Fibroblast of skin of right quadriceps (primary cell): ENCODE results near the gene FKBP14.

Experiments used
- DNase-seq: peaks from one replicate; pipeline ENCODE4 v3.0.0-alpha.2; 2013

Gene FKBP14, protein sequence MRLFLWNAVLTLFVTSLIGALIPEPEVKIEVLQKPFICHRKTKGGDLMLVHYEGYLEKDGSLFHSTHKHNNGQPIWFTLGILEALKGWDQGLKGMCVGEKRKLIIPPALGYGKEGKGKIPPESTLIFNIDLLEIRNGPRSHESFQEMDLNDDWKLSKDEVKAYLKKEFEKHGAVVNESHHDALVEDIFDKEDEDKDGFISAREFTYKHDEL

DNA sequence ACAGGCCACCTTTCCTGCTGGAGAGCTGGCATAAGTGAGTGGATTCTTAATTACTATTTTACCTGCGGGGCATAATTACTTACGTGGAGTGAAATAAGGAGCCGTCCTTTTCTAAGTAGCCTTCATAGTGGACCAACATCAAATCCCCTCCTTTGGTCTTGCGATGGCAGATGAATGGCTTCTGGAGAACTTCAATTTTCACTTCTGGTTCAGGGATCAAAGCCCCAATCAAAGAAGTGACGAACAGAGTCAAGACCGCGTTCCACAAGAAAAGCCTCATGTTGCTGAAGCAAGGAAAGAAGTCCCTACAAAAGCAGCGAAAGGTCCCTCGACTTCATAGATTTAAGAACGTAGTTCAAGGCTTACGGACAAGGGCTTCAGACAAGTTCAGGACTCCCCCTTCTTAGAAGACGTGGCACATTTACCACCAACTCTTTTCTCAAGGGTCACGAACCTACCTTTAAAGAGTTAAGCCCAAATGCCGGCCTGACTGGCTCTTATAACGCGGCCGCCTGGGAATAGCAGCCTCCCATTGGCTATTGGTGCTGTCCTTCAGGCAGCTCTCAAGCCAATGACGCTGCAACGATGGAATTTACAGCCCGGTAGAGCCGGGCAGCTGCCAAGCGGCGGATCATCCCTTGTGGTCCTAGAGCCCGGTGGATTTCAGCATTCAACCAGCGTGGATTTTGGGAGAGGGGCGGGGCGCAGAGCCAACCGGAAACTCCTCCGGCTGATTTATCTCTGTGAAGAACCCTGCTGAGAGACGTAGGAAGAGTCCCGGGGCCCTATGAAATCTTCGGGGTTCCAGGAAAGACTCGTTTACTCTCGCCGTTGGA, at the start of gene FKBP14:
FKBP14 (minus strand) TSS at position 474 of the 836 bp plus-strand sequence; CDS start at position 280, 194 bp downstream.
- DNase-seq = peak; percentile 100

DNA sequence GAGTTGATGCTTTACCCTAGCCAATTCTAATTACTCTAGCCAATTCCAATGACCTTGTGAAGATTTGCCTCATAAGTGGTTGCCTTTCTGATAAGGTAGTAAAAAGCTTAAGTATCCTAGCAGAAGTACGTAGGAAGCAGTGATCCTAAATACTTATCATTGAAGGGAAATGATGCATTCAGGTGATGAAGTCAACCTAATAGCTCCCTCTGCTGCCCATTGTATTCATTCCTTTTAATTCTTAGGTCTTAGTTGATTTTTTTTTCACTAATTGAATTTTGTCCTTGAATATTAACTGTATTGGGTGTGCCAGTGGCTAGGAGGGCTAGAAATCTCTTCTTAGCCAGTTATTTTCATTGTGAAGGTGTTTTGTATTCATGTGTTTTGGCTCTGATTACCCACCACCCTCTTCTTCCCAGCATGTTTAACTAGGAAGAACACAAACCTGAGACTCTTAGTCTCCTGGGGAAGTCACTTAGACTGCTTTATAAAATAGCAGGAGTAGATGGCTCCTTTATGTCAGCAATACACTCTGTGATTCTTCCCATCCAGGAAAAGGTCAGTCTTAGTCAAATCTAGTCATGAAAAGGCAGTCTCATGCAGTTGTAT, 48.0 kb upstream of the FKBP14 start:
- DNase-seq = peak; percentile 48

DNA sequence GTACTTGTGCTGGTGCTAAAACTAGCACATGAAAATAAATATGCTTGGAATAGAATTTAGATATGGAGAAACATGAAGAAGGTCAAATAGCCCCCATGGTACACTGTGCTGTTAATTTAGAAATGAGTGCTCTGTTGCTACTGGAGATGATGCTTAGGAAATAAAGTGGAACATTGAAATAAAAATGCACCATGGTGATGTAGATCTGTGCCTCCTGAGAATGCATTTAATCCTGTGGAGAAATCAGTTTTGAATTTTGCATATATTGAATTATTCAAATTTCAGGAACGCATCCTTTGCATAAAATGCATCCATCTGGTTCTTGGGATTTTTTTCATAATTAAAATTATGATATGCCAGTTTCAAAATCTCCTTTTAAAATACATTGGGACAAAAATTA, 46.2 kb upstream of the FKBP14 start:
- no peak for DNase-seq

DNA sequence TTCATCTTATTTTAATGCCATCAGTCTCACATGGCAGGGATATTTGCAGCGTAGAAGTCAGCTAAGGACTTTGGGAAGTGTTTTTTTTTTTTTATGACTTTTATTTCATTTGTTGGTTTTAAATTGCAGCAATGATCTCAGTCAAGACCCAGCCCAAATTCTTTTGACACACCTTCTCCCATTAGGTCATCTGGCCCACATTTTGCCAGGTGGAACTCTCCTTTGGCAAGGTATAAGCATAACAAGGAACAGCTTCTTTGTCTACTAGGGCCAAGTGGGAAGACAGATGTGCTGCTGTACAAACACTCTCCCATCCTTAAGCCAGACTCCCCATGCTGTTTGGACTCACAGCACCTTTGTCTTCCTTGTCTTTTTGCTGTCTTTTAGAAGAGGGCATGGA, 43.5 kb upstream of the FKBP14 start:
- no peak for DNase-seq

DNA sequence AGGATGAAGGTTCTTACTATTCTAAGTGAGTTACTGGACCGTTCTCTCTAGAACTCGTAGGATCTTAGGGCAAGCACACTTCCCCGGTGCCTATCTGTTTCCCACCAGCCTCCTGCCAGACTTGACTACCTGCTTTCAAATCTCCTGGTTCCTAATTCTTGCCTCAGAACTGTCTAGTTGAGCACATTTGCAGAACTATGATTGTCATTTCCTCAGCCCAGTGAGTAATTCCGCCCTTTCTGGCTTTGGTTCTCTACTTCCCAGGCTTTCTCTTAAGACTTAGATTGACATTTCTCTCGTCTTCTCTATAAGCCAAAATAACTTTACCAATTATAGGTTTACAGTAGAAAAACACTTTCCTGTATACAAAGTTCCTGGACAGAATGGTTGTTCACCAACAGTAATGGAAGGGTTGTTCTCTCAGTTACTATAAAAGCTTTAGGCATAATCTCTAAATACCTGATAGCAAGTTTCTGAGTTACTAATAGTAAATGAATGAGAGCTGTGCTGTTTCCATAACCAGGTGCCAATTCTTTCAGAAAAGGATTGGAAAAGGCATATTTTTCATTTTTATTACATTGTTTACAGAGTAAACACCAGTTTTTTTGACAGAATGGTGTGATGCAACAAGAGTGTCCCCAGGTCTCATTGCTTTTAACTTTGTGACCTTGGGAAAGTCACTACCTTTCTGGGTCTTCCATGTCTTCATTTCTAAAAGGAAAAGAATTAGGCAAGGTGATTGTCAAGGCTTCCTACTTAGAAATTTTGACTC, 42.8 kb upstream of the FKBP14 start:
- DNase-seq = no peak

DNA sequence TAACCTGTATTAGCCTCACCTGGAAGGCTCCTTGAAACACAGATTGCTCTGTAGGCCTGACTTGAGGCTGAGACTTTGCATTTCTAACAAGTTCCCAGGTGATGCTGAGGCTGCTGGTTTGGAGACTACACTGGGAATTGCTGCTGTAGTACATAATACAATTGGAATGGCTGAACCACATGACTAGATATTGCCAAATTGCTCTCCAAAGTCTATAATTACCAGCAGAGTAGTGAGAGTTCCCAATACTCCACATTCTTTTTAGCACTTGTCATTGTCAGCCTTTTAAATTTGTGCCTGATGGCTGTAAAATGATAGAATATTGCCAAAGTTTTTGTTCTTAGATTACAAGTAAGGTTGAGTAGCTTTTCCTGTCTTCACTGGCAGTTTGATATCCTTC, 41.6 kb upstream of the FKBP14 start:
- DNase-seq = peak; percentile 91

DNA sequence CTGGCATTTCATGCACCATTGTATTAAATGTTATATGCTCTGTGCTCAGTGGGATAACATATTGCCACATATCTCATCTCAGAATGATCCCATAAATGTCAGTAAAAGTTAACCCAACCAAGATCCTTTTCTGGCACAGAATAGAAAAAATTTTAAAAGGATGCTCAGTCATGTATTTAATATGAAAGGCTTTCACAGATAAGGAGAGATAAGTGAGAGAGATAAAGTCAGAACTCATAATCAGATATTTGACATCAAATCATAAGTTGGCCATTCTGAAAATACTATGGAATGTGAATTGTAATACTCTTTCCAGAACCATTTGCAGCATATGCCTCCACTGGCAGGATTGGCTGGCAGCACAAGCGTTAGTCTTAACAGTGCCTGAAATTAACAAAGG, 40.2 kb upstream of the FKBP14 start:
- DNase-seq = no peak

DNA sequence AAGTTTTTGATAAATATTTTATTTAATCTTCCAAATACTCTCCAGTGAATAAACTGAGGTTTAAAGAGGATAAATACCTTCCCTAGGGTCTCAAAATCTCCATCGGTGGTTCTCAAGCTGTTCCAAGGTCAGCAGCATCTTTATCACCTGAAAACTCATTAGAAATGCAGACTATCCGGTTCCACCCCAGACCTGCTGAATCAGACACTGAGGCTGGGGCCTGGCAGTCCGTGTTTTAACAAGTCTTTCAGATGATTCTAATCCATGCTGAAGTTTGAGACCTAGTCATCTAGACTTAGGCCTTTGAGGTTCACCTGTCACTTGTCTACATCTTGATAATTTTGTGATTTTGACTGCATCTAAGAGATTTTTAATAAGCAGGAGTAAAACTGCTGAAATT, 39.2 kb upstream of the FKBP14 start:
- DNase-seq = no peak

DNA sequence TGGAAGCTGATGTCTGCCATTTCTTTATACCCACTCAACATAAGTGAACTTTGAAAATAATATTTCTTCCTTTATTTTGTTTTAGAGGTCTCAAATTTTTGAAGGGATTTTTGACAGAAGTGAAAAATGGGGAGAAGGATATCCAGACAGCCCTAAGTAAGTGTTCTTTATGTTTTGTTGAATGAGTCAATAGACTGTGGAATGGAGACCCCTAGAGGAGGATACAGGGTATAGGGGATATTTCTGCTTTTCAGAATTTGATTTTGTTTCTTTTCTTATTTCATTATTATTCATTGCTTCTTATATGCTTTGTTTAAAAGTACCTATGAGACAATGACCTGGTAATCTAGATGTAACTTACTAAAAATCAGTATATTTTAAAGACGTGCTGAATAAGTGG, 36.1 kb upstream of the FKBP14 start:
- DNase-seq = peak; percentile 50

DNA sequence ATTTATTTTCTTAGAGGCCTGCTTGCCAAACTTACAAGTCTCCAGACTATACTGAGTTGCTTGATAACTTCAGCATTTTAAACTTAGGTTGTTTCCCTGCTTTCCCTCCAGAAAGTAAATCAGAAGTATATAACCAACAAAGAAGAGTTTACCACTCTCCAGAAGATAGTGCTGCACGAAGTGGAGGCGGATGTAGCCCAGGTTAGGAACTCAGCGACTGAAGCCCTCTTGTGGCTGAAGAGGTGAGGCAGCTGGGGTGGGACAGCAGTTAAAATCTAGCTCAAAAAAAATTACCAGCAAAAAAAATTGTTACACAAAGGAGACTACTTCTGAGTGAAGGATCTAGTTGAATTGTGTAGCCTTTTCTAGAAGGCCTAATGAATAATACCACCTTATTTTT, 35.3 kb upstream of the FKBP14 start:
- DNase-seq = peak; percentile 18

DNA sequence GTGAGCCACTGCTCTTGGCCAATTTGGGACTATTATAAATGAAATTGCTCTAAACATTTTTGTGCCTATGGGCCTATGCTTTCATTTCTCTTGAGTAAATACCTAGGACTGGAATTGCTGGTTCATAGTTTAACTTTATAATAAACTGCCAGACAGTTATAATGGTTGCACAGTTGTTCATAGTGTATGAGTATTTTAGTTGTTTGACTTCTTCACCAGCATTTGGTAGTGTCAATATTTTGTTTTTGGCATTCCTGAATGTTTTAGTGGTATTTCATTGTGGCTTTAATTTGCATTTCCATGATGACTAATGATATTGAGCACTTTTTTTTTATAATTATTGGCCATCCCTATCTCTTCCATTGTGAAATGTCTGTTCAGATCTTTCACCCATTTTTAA, 31.2 kb upstream of the FKBP14 start:
- DNase-seq = peak; percentile 17

DNA sequence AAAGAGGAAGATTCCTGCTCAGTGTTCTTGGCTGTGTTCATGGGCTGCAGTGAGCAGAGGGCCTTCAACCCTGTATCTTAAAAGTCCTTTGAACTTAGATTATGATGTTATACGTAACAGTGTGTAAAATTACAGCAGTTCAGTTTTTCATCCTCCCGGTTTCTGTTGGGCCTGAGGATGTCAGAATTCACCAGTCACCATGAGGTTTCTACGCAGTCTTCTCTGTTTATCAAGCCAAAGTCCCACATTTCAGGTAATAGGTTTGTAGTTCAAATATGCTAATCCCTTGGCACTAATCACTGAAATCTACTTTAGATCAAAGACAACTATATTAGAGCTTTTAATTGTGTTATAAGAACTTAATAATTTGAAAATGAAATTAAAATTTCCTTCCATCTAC, 26.6 kb upstream of the FKBP14 start:
- no peak for DNase-seq

DNA sequence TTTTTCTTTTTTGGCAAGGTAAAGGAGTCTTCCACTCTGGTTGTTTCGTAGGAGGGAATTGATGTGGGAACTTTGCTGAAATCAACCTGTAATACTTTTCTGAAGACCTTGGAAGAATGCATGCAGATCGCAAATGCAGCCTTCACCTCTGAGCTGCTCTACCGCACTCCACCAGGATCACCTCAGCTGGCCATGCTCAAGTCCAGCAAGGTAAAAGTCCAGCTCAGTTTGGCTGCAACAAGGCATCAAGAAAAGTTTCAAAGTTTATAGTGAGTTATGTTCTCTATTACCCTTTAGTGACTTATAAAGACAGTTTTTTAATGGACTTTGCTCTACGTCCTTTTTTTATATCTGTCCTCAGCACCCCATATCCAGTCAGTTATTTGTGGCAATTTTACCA, 22.7 kb upstream of the FKBP14 start:
- no peak for DNase-seq

DNA sequence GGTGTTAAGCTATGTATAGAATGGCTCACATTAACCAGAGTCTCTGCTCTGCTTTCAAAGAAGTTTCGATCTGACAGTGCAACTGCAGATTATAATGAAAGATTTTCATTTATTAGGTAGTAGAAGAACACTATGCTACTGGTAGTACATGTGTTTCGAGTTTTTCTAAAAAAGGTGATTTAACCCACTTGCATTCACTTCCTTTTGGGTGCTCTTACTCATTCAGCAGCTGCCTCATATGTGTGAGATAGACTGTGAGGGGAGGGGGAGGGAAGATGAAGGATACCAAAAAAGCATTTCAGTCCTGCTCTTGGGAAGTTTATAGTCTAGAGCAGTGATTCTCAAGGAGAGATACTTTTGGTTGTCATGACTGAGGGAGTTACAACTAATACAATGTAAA, 22.1 kb upstream of the FKBP14 start:
- DNase-seq = peak; percentile 19

DNA sequence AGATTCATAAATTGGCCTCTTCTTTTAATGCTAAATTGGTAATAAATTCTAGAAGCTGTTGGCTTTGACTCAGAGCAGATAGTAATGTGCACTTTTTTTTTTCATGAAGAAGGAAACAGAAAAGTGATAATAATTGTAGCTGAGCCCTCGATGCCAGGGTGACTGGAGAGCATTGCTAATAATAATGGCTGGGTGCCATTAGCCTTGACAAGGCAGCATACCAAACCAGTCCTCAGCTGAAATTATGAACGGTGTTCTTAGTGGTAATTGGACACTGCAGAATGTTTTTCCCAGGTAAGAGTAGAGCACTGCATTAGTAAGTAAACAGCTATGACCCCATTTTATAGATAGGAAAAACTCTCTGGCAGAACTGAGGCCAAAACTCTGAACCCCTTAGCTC, 20.6 kb upstream of the FKBP14 start:
- DNase-seq = no peak

DNA sequence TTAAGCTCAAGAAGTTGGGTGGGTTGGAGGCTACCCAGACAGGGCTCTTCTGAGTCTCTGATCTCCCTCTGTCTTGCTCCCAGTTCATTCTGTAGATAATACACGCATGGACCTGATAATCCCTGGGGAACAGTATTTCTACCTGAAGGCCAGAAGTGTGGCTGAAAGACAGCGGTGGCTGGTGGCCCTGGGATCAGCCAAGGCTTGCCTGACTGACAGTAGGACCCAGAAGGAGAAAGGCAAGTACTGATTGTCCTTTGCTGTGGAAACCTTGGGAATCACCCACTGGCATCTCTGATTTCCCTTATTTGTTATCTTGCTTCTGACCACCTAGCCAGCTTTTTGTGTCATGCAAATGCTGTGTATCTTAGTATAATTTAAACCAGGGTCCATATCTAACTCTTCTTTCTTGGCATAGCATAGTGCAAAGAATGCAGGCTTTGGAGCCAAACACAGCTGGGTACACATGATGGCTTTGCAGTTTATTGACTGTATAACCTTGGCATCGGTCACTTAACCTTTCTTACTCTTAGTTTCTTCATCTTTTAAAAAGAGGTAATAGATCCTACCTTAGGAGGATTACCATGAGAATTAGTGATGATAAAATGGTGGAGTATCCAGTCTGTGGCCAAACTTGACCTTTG, 19.7 kb upstream of the FKBP14 start:
- no peak for DNase-seq

DNA sequence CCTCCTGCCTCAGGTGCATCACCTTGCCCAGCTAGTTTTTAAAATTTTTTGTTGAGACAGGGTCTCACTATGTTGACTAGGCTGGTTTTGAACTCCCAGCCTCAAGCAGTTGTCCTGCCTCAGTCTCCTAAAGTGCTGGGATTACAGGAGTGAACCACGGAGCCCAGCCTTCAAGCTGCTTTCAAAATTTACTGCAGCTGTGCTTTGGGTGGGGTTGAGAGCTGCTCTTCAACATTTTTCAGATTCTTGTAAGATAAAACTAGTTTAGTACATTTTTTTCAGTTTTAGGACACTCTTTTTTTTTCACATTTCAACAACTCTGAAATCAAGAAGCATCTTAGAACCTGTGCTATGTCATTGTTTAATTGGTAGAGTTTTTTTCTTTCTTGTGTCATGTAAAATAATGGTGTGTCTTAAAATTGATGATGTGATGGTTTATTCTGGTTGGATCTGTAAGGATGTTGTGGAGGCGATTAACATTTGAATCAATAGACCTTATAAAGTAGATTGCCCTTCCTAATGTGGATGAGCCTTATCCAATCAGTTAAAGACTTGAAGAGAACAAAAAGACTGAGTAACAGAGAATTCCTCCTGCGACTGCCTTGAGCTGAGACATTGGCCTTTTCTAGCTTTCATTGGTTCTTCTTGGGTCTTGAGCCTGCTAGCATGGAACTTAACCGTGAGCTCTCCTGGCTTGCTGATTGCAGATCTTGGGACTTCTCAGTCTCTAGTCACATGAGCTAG, 15.2 kb upstream of the FKBP14 start:
- DNase-seq = peak; percentile 16

DNA sequence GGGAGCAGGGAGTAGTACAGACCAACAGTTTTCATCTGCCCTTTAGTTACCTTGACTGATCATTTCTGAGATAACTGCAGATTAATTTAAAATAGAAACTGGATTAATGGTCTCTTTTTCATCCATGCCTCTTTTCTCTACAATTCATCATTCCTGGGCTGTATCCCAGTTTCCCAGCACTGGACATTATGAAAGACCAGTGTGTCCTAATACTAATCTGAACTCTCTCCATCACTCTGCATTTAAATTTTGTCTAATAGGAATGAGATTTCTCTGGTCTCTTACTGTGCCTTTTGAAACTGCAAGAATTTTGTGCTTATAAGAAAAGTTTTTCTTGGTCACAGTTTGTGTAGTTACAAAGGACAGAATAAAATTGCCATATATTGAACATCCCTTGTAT, 14.4 kb upstream of the FKBP14 start:
- DNase-seq = no peak

DNA sequence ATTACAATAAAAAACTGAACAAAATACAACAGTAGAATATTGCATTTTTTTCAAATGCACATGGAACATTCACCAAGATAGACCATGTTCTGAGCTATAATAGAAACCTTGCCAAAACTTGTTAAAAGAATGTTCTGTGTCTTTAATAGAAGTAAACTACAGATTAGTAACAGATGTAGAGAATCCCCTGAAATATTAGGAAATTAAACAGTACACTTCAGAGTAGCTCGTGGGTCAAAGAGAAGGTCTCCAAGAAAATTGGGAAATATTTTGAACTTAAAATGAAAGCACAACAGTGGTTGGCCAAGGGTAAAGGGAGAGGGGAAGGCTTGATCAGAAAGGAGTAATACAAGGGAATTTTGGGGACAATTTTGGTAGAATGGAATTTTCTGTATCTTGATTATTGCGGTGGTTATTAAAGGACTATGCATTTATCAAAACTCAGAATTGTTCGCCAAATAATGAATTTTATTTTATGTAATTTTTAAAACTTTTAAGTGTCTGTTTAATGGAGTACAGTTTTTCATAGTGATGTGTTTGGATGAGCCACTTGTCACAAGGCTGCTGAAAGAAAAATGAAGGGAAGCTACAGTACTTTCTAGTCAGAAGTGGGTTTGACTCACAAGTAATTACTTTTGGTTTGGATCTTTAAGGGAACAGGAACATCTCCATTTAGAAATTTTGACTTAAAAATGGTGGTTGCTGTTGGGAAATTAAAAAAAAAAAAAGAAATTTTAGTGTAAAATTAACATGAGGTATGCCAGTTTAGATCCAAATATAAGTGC, 11.9 kb upstream of the FKBP14 start:
- peak; percentile 45 for DNase-seq

DNA sequence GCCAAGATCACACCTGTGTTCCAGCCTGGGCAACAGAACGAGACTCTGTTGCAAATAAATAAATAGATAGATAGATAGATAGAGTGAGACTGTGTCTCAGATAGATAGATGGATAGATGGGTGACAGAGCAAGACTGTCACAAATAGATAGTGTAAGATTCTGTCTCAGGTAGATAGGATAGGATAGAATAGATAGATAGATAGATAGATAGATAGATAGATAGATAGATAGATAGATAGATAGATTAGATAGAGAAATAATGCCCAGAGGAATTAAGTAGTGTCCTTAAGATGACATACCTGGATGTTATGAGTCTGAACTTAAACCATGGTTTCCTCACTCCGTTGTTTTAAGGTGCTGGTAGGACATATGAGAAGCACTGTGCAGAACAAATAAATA, 9.7 kb upstream of the FKBP14 start:
- no peak for DNase-seq

DNA sequence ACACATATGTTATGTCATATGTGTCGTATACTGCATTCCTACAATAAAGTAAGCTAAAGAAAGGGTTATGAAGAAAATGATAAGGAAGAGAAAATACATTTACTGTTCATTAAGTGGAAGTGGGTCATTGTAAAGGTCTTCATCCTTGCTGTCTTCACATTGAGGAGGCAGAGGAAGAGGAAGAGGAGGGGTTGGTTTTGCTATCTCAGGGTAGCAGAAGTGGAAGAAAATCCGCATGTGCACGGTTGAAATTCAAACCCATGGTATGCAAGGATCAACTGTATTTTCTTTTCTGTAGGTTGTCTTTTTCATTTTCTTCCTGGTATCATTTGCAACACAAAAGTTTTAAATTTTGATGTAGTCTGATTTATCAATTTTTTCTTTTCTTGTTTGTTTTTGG, 8.0 kb upstream of the FKBP14 start:
- DNase-seq = no peak
